Kidney epithelial cell (primary cell): ENCODE measurements around the gene LEP. TPM values are rescaled to one million over a fixed set of nuclear protein-coding genes. Genes with fewer than 3 reads are reported as not detected.

ENCODE experiments used
- DNase-seq: peaks from one replicate; pipeline ENCODE4 v3.0.0-alpha.2; 2010; ENCODE audit warnings: low read depth
- H3K27me3 ChIP-seq: 2 replicates; pipeline ENCODE4 v1.6.0; 2011; ENCODE audit warnings: low read length; ENCODE audit not compliant: control insufficient read depth, insufficient read depth
- H3K36me3 ChIP-seq: 2 replicates; pipeline ENCODE4 v1.5.1; 2011; ENCODE audit warnings: low read length; ENCODE audit not compliant: control insufficient read depth, insufficient read depth
- H3K4me3 ChIP-seq: 2 replicates; pipeline ENCODE4 v1.5.1; 2011; ENCODE audit warnings: low read depth, mild to moderate bottlenecking, control low read depth, low read length
- CTCF ChIP-seq: IDR thresholded peaks from 2 replicates; pipeline ENCODE4 v1.5.1; 2011; ENCODE audit warnings: mild to moderate bottlenecking, moderate library complexity, low read length, control low read depth, inconsistent platforms; ENCODE audit not compliant: insufficient read depth, poor library complexity, severe bottlenecking
- total RNA-seq: library from RNA; depleted of rRNA; stranded (reverse); fragments of >200 nt; gene quantifications from 2 replicates; pipeline ENCODE4 v1.2.3, GENCODE V29; 2015

LEP gene
- total RNA-seq, 1 donor from 2014 or later = not detected

- TF ChIP-seq CTCF = no peak
- no peak for DNase-seq
- H3K36me3 ChIP-seq = no peaks in the 10 kb centered on the region
- peaks cover 8% of the 10 kb centered on the region for H3K27me3 ChIP-seq
- no peak overlapping the region for H3K4me3 ChIP-seq
These were observed 21.4 kb upstream of the LEP start for GRCh38 chr7:128219636-128220035.

GRCh38 chr7:128221929-128222403, 19.1 kb upstream of the LEP start:
- Histone ChIP-seq H3K4me3 (no peak overlapping the region), H3K27me3 (peaks cover 8% of the 10 kb centered on the region), H3K36me3 (no peaks in the 10 kb centered on the region)
- no peak for DNase-seq
- TF ChIP-seq CTCF = no peak

- no peak for TF ChIP-seq CTCF
- H3K27me3 ChIP-seq = peaks cover 4% of the 10 kb centered on the region
- DNase-seq = no peak
These were observed 14.7 kb upstream of the LEP start for GRCh38 chr7:128226132-128226980.

GRCh38 chr7:128227271-128227670, 13.8 kb upstream of the LEP start:
- no peak for TF ChIP-seq CTCF
- Histone ChIP-seq H3K36me3 (no peaks in the 10 kb centered on the region), H3K4me3 (no peak overlapping the region), H3K27me3 (peaks cover 5% of the 10 kb centered on the region)
- DNase-seq = no peak

More at GRCh38 chr7:128226132-128226980, 14.7 kb upstream of the LEP start:
- Histone ChIP-seq H3K4me3 (no peak overlapping the region), H3K36me3 (no peaks in the 10 kb centered on the region)

GRCh38 chr7:128231021-128231420, 10.1 kb upstream of the LEP start:
- DNase-seq = no peak
- Histone ChIP-seq H3K27me3 (peaks cover 12% of the 10 kb centered on the region), H3K4me3 (no peak overlapping the region), H3K36me3 (no peaks in the 10 kb centered on the region)
- no peak for TF ChIP-seq CTCF
